Measurements from ENCODE around the gene HIBADH.

GRCh38 chr7:27526611-27527347 lies 135.9 kb downstream of the HIBADH start:
- no peak for TF ChIP-seq CTCF (IDR thresholded peaks at IDR 0.05)
- TF ChIP-seq POLR2A (IDR thresholded peaks at IDR 0.05) = no peak
